ENCODE data around the gene PRDX5. TPM values are rescaled to one million over a fixed set of nuclear protein-coding genes. Genes with fewer than 3 reads are reported as not detected.
A peak's percentile ranks its signal among the peaks of the same experiment; 100 is the strongest.

PRDX5 gene
- polyA plus RNA-seq, 1 experiment: 383 TPM

DNA sequence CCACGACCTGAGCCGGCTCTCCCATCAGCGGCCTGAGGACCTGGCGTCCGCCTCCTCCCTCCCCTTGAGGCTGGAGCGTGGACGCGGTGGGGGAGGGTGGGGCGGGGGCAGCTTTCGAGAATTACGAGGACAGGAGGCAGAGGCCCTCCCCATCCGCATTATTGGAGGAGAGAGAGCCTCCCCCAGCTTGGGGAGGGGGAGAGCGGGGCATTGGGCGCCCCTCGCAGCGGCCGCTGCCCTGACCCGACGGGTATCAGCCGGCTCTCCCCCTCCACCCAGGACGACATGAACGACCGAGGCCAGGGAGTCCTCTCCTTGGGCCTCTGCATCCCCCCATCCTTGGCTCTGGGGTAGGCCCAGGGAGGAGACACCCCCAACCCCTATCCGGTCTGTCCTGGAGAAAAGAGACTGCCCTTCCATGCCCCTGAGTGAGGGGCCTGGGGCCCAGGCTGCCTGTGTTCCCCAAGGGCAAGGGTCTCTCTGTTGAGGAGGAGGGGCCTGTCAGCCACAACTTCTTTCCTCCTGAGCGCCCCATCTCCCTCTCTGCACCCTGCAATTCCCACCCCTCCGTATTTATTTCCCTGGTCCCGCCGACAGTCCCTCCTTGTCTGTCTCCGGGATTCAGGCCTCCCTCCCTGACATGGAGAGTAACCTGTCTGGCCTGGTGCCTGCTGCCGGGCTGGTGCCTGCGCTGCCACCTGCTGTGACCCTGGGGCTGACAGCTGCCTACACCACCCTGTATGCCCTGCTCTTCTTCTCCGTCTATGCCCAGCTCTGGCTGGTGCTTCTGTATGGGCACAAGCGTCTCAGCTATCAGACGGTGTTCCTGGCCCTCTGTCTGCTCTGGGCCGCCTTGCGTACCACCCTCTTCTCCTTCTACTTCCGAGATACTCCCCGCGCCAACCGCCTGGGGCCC, 31.8 kb upstream of the PRDX5 start:
- DNase-seq (ENCODE audit: low read depth, low spot score): no peak
- POLR2A ChIA-PET: interaction anchor here (0.6 to 3.7 kb wide), 2 partner anchors 16 to 603 kb away, joined by 10 to 28 read pairs; no protein-coding TSS in a partner anchor
- H3K9me3 ChIP-seq (ENCODE audit: control insufficient read depth, insufficient read depth, low read length): no peaks in the 10 kb centered on the region
- TF ChIP-seq, protein P1, sequence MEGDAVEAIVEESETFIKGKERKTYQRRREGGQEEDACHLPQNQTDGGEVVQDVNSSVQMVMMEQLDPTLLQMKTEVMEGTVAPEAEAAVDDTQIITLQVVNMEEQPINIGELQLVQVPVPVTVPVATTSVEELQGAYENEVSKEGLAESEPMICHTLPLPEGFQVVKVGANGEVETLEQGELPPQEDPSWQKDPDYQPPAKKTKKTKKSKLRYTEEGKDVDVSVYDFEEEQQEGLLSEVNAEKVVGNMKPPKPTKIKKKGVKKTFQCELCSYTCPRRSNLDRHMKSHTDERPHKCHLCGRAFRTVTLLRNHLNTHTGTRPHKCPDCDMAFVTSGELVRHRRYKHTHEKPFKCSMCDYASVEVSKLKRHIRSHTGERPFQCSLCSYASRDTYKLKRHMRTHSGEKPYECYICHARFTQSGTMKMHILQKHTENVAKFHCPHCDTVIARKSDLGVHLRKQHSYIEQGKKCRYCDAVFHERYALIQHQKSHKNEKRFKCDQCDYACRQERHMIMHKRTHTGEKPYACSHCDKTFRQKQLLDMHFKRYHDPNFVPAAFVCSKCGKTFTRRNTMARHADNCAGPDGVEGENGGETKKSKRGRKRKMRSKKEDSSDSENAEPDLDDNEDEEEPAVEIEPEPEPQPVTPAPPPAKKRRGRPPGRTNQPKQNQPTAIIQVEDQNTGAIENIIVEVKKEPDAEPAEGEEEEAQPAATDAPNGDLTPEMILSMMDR (IDR thresholded peaks at IDR 0.05; ENCODE audit: low read depth, low read length): no peak
- H3K27ac ChIP-seq (ENCODE audit: low read depth, low read length): peak overlapping the region; percentile 2
- H3K27me3 ChIP-seq (ENCODE audit: control insufficient read depth, insufficient read depth, low read length): peaks cover 8% of the 10 kb centered on the region
- H3K4me3 ChIP-seq (ENCODE audit: low read depth, low read length): peak overlapping the region; percentile 73
- CTCF ChIA-PET: interaction anchor here (0.7 to 12.0 kb wide), 3 partner anchors 16 to 69 kb away, joined by 3 to 124 read pairs (median 4); partner anchors contain the start of gene CATSPERZ

- H3K4me3 ChIP-seq (ENCODE audit: low read depth, low read length): 0 out of 2 replicates have a peak overlapping the region, but pooled peaks have one; percentile 73
- H3K9me3 ChIP-seq (ENCODE audit: control insufficient read depth, insufficient read depth, low read length): no peaks in the 10 kb centered on the region
- TF ChIP-seq, protein P1 (IDR thresholded peaks at IDR 0.05; ENCODE audit: low read depth, low read length): no peak
- ChIA-PET CTCF (interaction anchor here (12.0 kb wide), 1 partner anchor 16 kb away, joined by 124 read pairs; the partner anchor contains the start of gene CATSPERZ), POLR2A (interaction anchor here (0.6 kb wide), 1 partner anchor 603 kb away, joined by 10 read pairs; no protein-coding TSS in a partner anchor)
- H3K27me3 ChIP-seq (ENCODE audit: control insufficient read depth, insufficient read depth, low read length): peaks cover 10% of the 10 kb centered on the region
- no peak overlapping the region for H3K27ac ChIP-seq (ENCODE audit: low read depth, low read length)
- DNase-seq (ENCODE audit: low read depth, low spot score): no peak
Observed at GRCh38 chr11:64286801-64287159, 31.1 kb upstream of the PRDX5 start.

DNA sequence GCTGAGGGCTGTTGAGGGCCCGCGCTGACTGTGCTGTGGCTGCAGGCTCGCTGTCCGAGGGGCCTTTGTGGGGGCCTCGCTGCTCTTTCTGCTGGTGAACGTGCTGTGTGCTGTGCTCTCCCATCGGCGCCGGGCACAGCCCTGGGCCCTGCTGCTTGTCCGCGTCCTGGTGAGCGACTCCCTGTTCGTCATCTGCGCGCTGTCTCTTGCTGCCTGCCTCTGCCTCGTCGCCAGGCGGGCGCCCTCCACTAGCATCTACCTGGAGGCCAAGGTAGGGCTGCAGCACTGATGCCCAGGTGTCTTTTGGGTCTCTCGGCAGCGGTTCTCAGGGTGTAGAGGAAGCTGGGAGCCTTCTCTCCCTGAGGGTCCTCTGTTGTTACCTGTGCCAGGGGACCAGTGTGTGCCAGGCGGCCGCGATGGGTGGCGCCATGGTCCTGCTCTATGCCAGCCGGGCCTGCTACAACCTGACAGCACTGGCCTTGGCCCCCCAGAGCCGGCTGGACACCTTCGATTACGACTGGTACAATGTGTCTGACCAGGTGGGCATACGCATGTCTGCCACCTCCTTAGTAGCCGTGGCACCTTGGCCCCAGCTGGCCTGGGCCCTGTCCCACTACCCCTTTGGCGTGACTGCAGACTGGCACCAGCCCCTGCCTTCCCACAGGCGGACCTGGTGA, 30.1 kb upstream of the PRDX5 start:
- peaks cover 19% of the 10 kb centered on the region for H3K27me3 ChIP-seq (ENCODE audit: control insufficient read depth, insufficient read depth, low read length)
- H3K27ac ChIP-seq (ENCODE audit: low read depth, low read length): no peak overlapping the region
- DNase-seq (ENCODE audit: low read depth, low spot score): no peak
- TF ChIP-seq, protein P1 (IDR thresholded peaks at IDR 0.05; ENCODE audit: low read depth, low read length): no peak
- H3K4me3 ChIP-seq (ENCODE audit: low read depth, low read length): no peak overlapping the region
- no peaks in the 10 kb centered on the region for H3K9me3 ChIP-seq (ENCODE audit: control insufficient read depth, insufficient read depth, low read length)
- CTCF ChIA-PET: interaction anchor here (12.0 kb wide), 1 partner anchor 15 kb away, joined by 124 read pairs; the partner anchor contains the start of gene CATSPERZ
- POLR2A ChIA-PET: interaction anchor here (0.6 kb wide), 1 partner anchor 24 kb away, joined by 3 read pairs; no protein-coding TSS in a partner anchor

DNA sequence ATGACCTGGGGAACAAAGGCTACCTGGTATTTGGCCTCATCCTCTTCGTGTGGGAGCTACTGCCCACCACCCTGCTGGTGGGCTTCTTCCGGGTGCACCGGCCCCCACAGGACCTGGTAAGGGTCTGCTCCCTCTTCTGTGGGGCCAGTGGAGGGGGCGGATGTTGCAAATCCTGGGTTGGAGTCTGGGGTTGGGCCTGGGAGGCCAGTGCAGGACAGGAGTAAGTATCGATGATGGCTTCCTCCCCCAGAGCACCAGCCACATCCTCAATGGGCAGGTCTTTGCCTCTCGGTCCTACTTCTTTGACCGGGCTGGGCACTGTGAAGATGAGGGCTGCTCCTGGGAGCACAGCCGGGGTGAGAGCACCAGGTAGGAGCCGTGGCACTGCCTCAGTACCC, 29.6 kb upstream of the PRDX5 start:
- H3K27me3 ChIP-seq (ENCODE audit: control insufficient read depth, insufficient read depth, low read length): peaks cover 24% of the 10 kb centered on the region
- H3K4me3 ChIP-seq (ENCODE audit: low read depth, low read length): no peak overlapping the region
- DNase-seq (ENCODE audit: low read depth, low spot score): no peak
- CTCF ChIA-PET: interaction anchor here (12.0 kb wide), 1 partner anchor 14 kb away, joined by 124 read pairs; the partner anchor contains the start of gene CATSPERZ
- POLR2A ChIA-PET: no interaction called here
- TF ChIP-seq, protein P1 (IDR thresholded peaks at IDR 0.05; ENCODE audit: low read depth, low read length): no peak
- H3K9me3 ChIP-seq (ENCODE audit: control insufficient read depth, insufficient read depth, low read length): no peaks in the 10 kb centered on the region
- H3K27ac ChIP-seq (ENCODE audit: low read depth, low read length): no peak overlapping the region

Measured in AG04450 (cell line).